ENCODE data around the gene ACTR3C.

ACTR3C gene

DNA sequence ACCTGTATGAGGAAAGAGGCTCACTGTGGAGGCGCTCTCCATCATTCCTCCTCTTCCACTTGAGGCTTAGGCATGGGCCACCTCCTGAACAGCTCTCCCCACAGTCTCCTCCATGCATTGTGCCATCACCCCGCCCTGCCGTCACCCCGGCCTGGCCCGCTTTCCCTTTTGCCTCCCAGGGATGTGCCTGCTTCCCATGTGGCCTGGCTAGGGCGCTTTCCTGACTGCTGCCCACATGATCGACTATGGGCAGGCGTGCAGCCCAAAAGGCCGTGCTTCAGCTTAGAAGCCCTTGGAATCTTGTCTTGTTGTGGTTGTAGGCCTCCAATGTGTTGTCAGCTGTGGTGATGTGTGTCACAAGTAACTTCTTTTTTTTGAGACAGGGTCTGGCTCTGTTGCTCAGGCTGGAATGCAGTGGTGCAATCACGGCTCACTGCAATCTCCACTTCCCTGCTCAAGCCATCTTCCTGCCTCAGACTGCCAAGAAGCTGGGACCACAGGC, 1.8 kb upstream of the ACTR3C start:
- TF ChIP-seq ZNF70 (CRISPR knock-in tag; IDR thresholded peaks at IDR 0.05) (no peak), POU6F1 (CRISPR knock-in tag; IDR thresholded peaks at IDR 0.05; ENCODE audit: borderline replicate concordance, low read depth) (no peak), SNAI2 (CRISPR knock-in tag; IDR thresholded peaks at IDR 0.05) (no peak), RARB (CRISPR knock-in tag; IDR thresholded peaks at IDR 0.05) (no peak), OSR1 (CRISPR knock-in tag; IDR thresholded peaks at IDR 0.05) (no peak)
- ATAC-seq, result no peak

DNA sequence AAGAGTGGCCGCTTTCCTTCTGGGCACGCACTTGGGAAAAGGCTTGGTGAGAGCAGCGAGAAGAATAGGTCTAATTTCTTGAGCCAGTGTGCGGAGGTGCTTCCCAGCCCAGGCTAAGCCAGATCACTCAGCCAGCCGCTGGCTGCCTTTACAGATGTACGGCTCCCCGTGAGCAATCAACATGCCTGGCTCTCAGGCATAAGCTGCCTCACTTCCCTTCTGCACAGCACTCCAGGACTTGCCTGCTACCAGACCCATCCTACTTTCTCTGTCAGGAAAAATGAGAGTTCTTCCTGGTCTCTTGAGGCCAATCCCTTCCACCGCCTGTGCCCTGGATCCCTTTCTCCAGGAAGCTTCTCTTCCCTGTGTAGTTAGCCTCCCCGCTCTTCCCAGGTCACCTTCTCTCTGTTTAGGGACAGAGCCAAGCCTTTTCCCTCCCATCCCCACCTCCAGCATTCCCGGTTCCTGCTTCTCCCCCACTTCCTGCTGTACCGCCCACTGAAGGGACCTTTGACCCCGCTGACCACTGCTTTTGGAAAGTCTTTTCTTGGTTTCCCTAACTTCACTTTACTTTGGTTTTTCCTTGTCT, 1.1 kb upstream of the ACTR3C start:
- peak; percentile 15; the same call in 2 of the 3 replicates for ATAC-seq
- TF ChIP-seq TCF4 (CRISPR knock-in tag; IDR thresholded peaks at IDR 0.05; ENCODE audit: borderline replicate concordance) (no peak), BACH2 (CRISPR knock-in tag; IDR thresholded peaks at IDR 0.05; ENCODE audit: borderline replicate concordance) (no peak), PPARA (CRISPR knock-in tag; IDR thresholded peaks at IDR 0.05; ENCODE audit: borderline replicate concordance) (no peak), POU6F1 (CRISPR knock-in tag; IDR thresholded peaks at IDR 0.05; ENCODE audit: borderline replicate concordance, low read depth) (no peak), ZFP30 (CRISPR knock-in tag; IDR thresholded peaks at IDR 0.05) (no peak), ZFP3 (CRISPR knock-in tag; IDR thresholded peaks at IDR 0.05) (no peak), CSDC2 (CRISPR knock-in tag; IDR thresholded peaks at IDR 0.05) (no peak), ZNF8 (CRISPR knock-in tag; IDR thresholded peaks at IDR 0.05) (no peak), GLIS3 (CRISPR knock-in tag; IDR thresholded peaks at IDR 0.05) (no peak), SNAI2 (CRISPR knock-in tag; IDR thresholded peaks at IDR 0.05) (no peak), CSRNP3 (CRISPR knock-in tag; IDR thresholded peaks at IDR 0.05) (no peak), ARNTL (CRISPR knock-in tag; IDR thresholded peaks at IDR 0.05; ENCODE audit: borderline replicate concordance, low read depth) (no peak), ISL1 (CRISPR knock-in tag; IDR thresholded peaks at IDR 0.05) (no peak), RARB (CRISPR knock-in tag; IDR thresholded peaks at IDR 0.05) (no peak), ESRRG (CRISPR knock-in tag; IDR thresholded peaks at IDR 0.05) (no peak), ZC3H10 (CRISPR knock-in tag; IDR thresholded peaks at IDR 0.05) (no peak), ZNF70 (CRISPR knock-in tag; IDR thresholded peaks at IDR 0.05) (no peak)
- TF ChIP-seq, protein P1, sequence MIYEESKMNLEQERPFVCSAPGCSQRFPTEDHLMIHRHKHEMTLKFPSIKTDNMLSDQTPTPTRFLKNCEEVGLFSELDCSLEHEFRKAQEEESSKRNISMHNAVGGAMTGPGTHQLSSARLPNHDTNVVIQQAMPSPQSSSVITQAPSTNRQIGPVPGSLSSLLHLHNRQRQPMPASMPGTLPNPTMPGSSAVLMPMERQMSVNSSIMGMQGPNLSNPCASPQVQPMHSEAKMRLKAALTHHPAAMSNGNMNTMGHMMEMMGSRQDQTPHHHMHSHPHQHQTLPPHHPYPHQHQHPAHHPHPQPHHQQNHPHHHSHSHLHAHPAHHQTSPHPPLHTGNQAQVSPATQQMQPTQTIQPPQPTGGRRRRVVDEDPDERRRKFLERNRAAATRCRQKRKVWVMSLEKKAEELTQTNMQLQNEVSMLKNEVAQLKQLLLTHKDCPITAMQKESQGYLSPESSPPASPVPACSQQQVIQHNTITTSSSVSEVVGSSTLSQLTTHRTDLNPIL (CRISPR knock-in tag; IDR thresholded peaks at IDR 0.05; ENCODE audit: low read depth), result no peak
- TF ChIP-seq, protein P2, sequence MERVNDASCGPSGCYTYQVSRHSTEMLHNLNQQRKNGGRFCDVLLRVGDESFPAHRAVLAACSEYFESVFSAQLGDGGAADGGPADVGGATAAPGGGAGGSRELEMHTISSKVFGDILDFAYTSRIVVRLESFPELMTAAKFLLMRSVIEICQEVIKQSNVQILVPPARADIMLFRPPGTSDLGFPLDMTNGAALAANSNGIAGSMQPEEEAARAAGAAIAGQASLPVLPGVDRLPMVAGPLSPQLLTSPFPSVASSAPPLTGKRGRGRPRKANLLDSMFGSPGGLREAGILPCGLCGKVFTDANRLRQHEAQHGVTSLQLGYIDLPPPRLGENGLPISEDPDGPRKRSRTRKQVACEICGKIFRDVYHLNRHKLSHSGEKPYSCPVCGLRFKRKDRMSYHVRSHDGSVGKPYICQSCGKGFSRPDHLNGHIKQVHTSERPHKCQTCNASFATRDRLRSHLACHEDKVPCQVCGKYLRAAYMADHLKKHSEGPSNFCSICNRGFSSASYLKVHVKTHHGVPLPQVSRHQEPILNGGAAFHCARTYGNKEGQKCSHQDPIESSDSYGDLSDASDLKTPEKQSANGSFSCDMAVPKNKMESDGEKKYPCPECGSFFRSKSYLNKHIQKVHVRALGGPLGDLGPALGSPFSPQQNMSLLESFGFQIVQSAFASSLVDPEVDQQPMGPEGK (CRISPR knock-in tag; IDR thresholded peaks at IDR 0.05; ENCODE audit: borderline replicate concordance), result no peak

DNA sequence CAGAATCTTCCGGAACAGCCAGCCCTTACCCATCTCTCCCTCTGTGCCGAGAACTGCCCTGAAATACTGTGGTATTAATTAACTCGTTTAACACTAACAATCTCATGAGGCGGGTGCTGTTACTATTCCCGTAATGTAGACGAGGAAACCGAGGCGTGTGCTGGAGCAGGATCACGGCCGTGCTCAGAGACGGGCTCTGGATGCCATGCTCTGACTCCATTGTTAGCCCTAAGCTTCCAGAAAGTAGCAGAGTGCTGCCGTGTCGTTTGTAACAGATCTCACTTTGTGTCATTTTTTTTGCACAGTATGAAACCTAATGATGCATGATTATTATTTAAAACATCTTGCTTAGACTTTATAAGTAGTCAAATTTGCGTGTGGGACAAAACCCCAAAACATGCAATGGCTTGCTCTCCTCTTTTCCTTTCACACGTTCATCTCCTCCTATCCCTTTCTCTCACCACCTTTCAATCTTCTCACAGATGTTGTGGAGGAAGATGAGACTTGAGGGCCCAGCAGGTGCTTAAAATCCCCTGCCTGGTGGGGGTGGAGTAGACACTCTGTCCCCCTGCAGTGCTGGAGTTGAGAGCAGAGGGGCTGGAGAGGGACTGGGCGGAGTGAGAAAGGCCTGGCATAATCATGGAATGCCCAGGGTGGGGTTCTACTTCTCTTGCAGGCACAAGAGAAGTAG, 482 bp upstream of the ACTR3C start:
- peak; percentile 67 for ATAC-seq
- no peak for TF ChIP-seq RARB (CRISPR knock-in tag; IDR thresholded peaks at IDR 0.05)
- TF ChIP-seq TOX (CRISPR knock-in tag; IDR thresholded peaks at IDR 0.05; ENCODE audit: borderline replicate concordance), result no peak
- no peak for TF ChIP-seq SNAI2 (CRISPR knock-in tag; IDR thresholded peaks at IDR 0.05)
- no peak for TF ChIP-seq PPARA (CRISPR knock-in tag; IDR thresholded peaks at IDR 0.05; ENCODE audit: borderline replicate concordance)
- TF ChIP-seq CSRNP3 (CRISPR knock-in tag; IDR thresholded peaks at IDR 0.05), result no peak
- TF ChIP-seq ZFP3 (CRISPR knock-in tag; IDR thresholded peaks at IDR 0.05), result no peak
- TF ChIP-seq TSHZ2 (CRISPR knock-in tag; IDR thresholded peaks at IDR 0.05), result no peak
- no peak for TF ChIP-seq POU6F1 (CRISPR knock-in tag; IDR thresholded peaks at IDR 0.05; ENCODE audit: borderline replicate concordance, low read depth)
- TF ChIP-seq BACH2 (CRISPR knock-in tag; IDR thresholded peaks at IDR 0.05; ENCODE audit: borderline replicate concordance), result no peak
- TF ChIP-seq ISL1 (CRISPR knock-in tag; IDR thresholded peaks at IDR 0.05), result no peak
